ENCODE results near the gene TTC28.

TTC28 gene

DNA sequence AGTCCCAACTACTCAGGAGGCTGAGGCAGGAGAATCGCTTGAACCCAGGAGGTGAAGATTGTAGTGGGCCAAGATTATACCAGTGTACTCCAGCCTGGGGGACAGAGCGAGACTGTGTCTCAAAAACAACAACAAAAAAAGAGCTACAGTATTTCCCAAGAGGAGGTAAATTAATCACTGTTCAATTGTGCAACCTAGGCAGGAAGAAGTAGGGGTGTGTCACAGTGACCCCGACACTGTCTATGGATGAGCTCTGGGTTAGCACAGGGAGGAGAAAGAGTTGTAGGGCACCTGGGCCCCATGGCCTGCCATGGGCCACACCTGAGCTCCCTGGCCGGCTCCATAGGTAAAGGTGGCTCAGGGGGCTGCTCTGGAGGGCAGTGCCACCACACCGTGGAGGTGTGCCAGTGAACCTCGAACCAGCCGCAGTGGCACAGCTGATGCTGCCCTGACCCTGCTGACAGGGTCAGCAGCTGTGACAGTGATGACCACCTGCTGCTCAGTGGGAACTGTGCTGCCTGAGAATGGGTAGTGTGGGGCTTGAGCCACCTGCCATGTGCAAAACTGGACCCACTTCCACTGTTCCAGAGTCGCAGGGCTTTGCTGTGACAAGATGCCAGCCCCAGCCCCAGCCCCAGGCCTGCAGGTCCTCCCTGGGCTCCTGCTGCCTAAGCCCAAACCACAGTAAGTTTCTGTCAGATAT is 676.6 kb downstream of the TTC28 start:
- H2AFZ ChIP-seq (ENCODE audit: low read length, unreplicated experiment), result no peak overlapping the region
- no peaks in the 10 kb centered on the region for H3K27me3 ChIP-seq (ENCODE audit: insufficient read depth, low read length)
- no peak overlapping the region for H3K4me3 ChIP-seq (ENCODE audit: low read depth, low read length)
- H3K4me1 ChIP-seq (ENCODE audit: control insufficient read depth, insufficient read depth, low read length, unreplicated experiment), result peaks cover 7% of the 10 kb centered on the region
- no peaks in the 10 kb centered on the region for H3K79me2 ChIP-seq (ENCODE audit: control insufficient read depth, insufficient read depth, low read length, unreplicated experiment)
- H3K27ac ChIP-seq (ENCODE audit: low read depth, low read length), result no peak overlapping the region
- no peaks in the 10 kb centered on the region for H3K36me3 ChIP-seq (ENCODE audit: insufficient read depth, low read length)

DNA sequence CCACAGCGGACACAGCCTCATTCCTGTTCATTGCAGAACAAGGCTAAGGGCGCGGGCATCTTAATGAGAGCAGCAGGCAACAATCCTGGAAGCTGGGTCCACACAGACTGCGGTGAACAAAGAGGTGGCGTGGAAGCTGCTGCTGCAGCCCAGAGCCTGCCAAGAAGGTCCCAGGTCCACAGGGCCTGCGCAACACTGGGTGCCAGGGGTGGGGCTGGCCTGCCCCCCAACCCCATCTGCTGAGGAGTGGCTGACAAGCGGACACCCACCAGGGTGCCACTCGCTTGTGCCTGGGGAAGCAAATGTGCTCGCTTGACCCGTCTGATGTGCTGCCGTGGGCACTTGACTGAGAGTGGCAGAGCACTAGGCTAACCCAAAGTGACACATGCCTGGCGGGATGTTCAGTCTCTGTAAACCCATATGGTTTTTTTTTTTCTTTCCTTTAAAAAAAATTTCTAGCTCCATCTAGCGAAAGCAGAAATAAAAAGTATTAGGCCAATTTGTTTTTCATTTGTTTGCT is 677.4 kb downstream of the TTC28 start:
- Histone ChIP-seq H3K4me3 (ENCODE audit: low read depth, low read length) (no peak overlapping the region), H2AFZ (ENCODE audit: low read length, unreplicated experiment) (no peak overlapping the region), H3K79me2 (ENCODE audit: control insufficient read depth, insufficient read depth, low read length, unreplicated experiment) (no peaks in the 10 kb centered on the region), H3K4me1 (ENCODE audit: control insufficient read depth, insufficient read depth, low read length, unreplicated experiment) (peaks cover 7% of the 10 kb centered on the region), H3K27ac (ENCODE audit: low read depth, low read length) (no peak overlapping the region), H3K27me3 (ENCODE audit: insufficient read depth, low read length) (no peaks in the 10 kb centered on the region), H3K36me3 (ENCODE audit: insufficient read depth, low read length) (no peaks in the 10 kb centered on the region)

DNA sequence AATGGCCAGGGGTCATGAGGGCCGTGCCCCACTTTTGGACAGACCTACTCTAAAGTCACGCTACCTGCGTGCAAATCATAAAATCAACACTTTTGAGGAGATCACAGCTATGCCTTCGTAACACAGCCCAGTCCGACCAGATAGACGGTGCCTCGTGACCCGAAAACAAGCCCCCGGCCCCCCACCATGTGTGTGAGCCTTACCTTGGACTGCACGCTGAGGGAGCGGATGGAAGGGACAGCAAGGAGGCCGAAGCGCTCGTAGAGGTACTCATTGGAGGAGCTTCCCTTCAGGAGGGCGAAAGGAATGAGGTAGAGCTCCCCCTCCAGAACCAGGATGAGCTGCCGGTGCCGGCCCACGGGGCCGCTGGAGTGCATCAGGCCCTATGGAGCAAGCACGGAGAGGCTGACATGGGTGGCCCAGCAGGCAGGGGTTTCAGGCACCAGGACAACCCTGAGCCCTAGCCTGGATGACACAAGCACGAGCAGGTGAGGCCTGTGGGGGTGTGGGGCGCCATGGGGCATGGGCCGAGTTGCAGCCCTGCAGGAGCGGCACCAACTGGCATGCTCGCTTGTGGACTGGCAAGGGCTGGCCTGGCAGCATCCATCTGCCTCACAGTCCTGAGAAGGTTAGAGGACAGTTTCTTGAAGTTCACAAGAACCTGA is 678.3 kb downstream of the TTC28 start:
- no peaks in the 10 kb centered on the region for H3K79me2 ChIP-seq (ENCODE audit: control insufficient read depth, insufficient read depth, low read length, unreplicated experiment)
- H3K4me3 ChIP-seq (ENCODE audit: low read depth, low read length), result no peak overlapping the region
- H2AFZ ChIP-seq (ENCODE audit: low read length, unreplicated experiment), result no peak overlapping the region
- no peak overlapping the region for H3K27ac ChIP-seq (ENCODE audit: low read depth, low read length)
- H3K27me3 ChIP-seq (ENCODE audit: insufficient read depth, low read length), result no peaks in the 10 kb centered on the region
- H3K4me1 ChIP-seq (ENCODE audit: control insufficient read depth, insufficient read depth, low read length, unreplicated experiment), result peaks cover 7% of the 10 kb centered on the region
- H3K36me3 ChIP-seq (ENCODE audit: insufficient read depth, low read length), result no peaks in the 10 kb centered on the region

DNA sequence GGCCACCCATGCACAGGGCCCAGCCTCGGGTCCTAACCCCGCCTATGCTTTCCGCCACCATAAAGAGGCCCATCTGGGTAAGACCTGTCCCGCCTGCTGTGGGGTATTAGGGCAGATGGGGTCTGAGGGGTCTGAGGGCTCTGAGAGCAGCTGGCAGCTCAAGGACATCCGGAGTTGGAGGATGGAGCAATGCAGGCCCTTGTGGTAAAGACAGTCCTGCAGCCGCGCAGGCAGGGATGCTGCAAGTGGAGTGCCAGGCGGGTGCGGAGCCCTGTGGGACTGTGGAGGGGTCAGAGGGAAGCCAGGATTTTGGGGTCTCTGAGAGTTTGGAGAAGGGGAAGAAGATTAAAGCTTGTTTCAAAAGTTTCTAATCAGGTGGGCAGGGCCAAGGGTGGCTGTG is 679.3 kb downstream of the TTC28 start:
- peaks cover 7% of the 10 kb centered on the region for H3K4me1 ChIP-seq (ENCODE audit: control insufficient read depth, insufficient read depth, low read length, unreplicated experiment)
- H3K36me3 ChIP-seq (ENCODE audit: insufficient read depth, low read length), result no peaks in the 10 kb centered on the region
- no peak overlapping the region for H2AFZ ChIP-seq (ENCODE audit: low read length, unreplicated experiment)
- no peaks in the 10 kb centered on the region for H3K79me2 ChIP-seq (ENCODE audit: control insufficient read depth, insufficient read depth, low read length, unreplicated experiment)
- no peaks in the 10 kb centered on the region for H3K27me3 ChIP-seq (ENCODE audit: insufficient read depth, low read length)
- no peak overlapping the region for H3K4me3 ChIP-seq (ENCODE audit: low read depth, low read length)
- H3K27ac ChIP-seq (ENCODE audit: low read depth, low read length), result no peak overlapping the region

DNA sequence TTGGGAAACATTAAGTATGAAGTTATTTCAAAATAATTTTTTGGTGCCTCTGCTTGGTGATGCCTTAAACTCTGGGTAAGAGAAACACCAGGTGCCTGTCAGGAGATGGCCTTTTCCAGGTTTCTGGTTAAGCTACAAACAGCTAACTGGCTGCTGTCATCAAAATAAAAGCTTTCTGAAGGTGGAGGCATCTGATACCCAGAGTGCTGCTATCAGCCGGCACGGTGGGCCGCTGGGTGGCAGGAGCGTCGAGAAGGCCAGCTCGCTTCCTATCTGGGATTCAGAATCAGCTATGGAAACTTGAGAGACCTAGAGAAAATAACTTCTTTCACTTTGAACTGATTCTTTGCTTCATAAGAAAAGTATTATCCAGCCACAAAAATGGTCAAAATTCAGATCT is 679.8 kb downstream of the TTC28 start:
- H3K36me3 ChIP-seq (ENCODE audit: insufficient read depth, low read length), result no peaks in the 10 kb centered on the region
- no peak overlapping the region for H3K27ac ChIP-seq (ENCODE audit: low read depth, low read length)
- H3K4me1 ChIP-seq (ENCODE audit: control insufficient read depth, insufficient read depth, low read length, unreplicated experiment), result peaks cover 7% of the 10 kb centered on the region
- no peak overlapping the region for H3K4me3 ChIP-seq (ENCODE audit: low read depth, low read length)
- H3K79me2 ChIP-seq (ENCODE audit: control insufficient read depth, insufficient read depth, low read length, unreplicated experiment), result no peaks in the 10 kb centered on the region
- H2AFZ ChIP-seq (ENCODE audit: low read length, unreplicated experiment), result no peak overlapping the region
- H3K27me3 ChIP-seq (ENCODE audit: insufficient read depth, low read length), result no peaks in the 10 kb centered on the region

DNA sequence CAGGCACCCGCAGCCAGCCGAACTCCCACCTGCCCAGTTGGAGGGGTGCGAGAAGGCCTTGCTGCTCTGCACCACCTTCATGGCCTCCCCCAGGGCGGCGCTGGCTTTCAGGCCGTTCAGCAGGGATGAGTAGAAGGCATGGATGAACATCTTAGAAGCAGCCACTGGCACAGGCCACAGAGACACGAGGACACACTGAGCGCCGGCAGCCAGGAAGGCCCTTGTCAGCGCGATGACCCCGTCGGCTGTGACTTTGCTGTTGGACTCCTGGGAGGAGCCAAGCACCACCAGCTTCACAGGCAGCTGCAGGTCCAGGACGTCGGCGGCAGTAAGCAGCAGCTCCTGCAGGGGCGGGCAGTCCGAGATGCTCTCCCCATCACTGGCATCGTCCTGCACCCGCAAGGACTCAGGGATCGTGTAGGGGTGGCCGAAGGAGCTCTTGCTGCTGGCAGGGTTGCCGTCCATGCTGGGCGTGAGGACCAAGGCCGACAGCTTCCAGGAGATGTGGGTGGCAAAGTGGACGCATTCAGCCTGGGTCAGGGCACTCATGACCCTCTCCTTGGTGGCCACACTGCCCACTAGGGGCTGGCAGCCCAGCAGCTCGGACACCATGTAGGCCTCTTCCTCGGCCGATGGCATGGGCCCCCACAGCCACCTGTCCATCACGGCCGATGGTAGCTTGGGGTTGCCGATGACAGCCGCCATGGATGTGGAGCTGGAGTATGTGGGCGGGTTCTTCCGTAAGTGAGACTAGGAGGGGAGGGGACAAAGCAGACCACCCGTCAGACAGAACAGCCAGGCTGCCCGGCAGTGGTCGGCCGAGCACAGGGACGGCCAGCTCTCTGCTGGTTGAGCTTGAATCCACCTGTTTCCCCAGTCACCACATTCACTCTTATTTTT is 680.9 kb downstream of the TTC28 start:
- Histone ChIP-seq H3K36me3 (ENCODE audit: insufficient read depth, low read length) (no peaks in the 10 kb centered on the region), H3K27ac (ENCODE audit: low read depth, low read length) (no peak overlapping the region), H2AFZ (ENCODE audit: low read length, unreplicated experiment) (no peak overlapping the region), H3K79me2 (ENCODE audit: control insufficient read depth, insufficient read depth, low read length, unreplicated experiment) (no peaks in the 10 kb centered on the region), H3K27me3 (ENCODE audit: insufficient read depth, low read length) (no peaks in the 10 kb centered on the region), H3K4me1 (ENCODE audit: control insufficient read depth, insufficient read depth, low read length, unreplicated experiment) (peaks cover 7% of the 10 kb centered on the region), H3K4me3 (ENCODE audit: low read depth, low read length) (no peak overlapping the region)

DNA sequence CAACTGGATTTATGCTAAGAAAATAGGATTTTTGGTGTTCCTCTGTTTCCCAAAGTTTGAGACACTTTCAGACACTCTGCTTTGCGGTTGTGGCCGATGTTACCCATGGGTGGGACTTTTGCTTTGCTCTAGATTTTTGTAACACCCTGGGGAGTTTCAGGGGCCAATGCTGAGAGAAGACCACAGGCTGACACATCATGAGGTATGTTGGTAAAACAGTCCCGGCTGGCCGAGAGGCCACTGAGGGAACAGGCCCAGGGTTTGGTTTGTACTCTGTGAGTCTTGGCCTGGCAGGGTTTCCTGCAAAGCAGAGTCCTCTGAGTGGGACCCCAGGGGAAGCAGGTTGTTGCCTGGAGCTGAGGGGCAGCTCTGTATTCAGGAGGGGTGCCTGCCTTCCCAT is 682.1 kb downstream of the TTC28 start:
- Histone ChIP-seq H3K27me3 (ENCODE audit: insufficient read depth, low read length) (no peaks in the 10 kb centered on the region), H3K4me3 (ENCODE audit: low read depth, low read length) (no peak overlapping the region), H3K79me2 (ENCODE audit: control insufficient read depth, insufficient read depth, low read length, unreplicated experiment) (no peaks in the 10 kb centered on the region), H3K27ac (ENCODE audit: low read depth, low read length) (no peak overlapping the region), H2AFZ (ENCODE audit: low read length, unreplicated experiment) (no peak overlapping the region), H3K4me1 (ENCODE audit: control insufficient read depth, insufficient read depth, low read length, unreplicated experiment) (no peaks in the 10 kb centered on the region), H3K36me3 (ENCODE audit: insufficient read depth, low read length) (no peaks in the 10 kb centered on the region)

DNA sequence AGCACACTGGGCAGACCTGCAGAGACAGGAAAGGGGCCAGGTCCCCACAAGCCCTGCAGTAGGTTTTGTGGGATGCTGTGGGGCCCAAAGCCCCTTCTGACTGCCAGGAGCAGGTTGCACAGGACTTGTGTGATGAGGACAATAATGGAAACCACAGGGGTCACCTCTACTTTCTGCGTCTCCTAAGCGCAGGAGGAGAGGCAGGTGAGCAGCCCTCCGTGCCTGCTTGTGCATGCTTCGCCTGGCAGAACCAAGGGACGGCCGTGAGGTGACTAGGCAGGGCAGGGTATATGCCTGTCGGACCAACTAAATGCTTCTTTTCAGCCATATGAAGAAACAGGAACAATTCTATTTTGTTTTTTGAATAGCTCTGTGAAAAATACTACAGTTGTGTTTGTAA is 682.7 kb downstream of the TTC28 start:
- H3K27me3 ChIP-seq (ENCODE audit: insufficient read depth, low read length), result no peaks in the 10 kb centered on the region
- H3K79me2 ChIP-seq (ENCODE audit: control insufficient read depth, insufficient read depth, low read length, unreplicated experiment), result no peaks in the 10 kb centered on the region
- H3K36me3 ChIP-seq (ENCODE audit: insufficient read depth, low read length), result no peaks in the 10 kb centered on the region
- H3K4me1 ChIP-seq (ENCODE audit: control insufficient read depth, insufficient read depth, low read length, unreplicated experiment), result no peaks in the 10 kb centered on the region
- H3K27ac ChIP-seq (ENCODE audit: low read depth, low read length), result no peak overlapping the region
- no peak overlapping the region for H3K4me3 ChIP-seq (ENCODE audit: low read depth, low read length)
- no peak overlapping the region for H2AFZ ChIP-seq (ENCODE audit: low read length, unreplicated experiment)

DNA sequence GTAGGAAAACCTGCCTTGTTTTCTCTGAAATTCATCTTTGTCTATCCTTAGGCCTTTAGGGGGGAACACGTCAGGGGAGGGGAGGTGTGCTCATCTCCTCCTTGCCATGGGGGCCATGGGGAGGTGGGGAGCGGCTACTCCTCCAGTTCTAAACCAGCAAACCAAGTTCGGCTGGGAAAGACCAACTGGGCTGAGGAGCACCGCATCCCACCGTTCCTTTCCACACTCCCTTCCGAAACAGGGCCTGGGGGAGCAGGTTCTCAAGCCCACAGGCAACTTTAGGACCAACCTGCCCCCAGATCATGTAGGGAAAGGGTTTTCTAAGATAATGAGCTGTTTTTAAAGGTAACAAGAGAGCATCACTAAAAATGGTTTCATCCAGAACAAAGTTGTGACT is 683.1 kb downstream of the TTC28 start:
- Histone ChIP-seq H3K27me3 (ENCODE audit: insufficient read depth, low read length) (no peaks in the 10 kb centered on the region), H3K4me1 (ENCODE audit: control insufficient read depth, insufficient read depth, low read length, unreplicated experiment) (no peaks in the 10 kb centered on the region), H3K79me2 (ENCODE audit: control insufficient read depth, insufficient read depth, low read length, unreplicated experiment) (no peaks in the 10 kb centered on the region), H3K4me3 (ENCODE audit: low read depth, low read length) (no peak overlapping the region), H2AFZ (ENCODE audit: low read length, unreplicated experiment) (no peak overlapping the region), H3K36me3 (ENCODE audit: insufficient read depth, low read length) (no peaks in the 10 kb centered on the region), H3K27ac (ENCODE audit: low read depth, low read length) (no peak overlapping the region)

DNA sequence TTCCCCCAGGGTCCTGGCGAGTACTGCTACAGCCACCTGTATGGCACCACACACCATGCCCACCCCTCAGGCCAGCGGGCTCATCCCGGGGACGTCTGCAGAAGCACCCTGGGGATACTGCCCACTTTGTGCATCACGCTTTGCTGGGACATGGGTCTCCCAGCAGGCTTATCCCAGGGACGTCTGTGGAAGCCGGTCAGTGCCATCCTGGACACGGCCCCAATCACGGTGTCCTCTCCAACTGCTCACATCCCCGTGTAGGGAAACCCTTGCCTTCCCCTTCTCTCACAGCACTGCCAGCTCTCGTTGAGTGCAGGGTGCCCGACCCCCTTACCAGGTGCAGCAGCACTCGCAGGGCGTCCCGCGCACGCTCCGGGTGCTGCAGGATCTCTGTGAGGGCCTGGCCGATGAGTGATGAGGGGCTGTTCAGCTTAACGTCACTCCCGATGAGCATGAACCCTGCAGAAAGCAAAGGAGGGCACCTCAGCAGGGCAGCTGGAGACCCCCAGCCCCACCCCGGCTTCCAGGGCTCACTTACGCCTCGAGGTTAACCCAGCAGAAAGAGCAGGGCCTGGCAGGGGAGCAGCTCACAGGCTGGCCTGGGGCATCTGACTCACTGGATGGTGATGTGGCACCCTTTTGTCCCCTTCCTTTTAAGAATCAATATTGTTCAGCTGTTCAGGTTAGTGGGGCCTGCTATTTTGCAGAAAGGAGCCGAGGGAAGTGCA is 683.7 kb downstream of the TTC28 start:
- H3K79me2 ChIP-seq (ENCODE audit: control insufficient read depth, insufficient read depth, low read length, unreplicated experiment), result no peaks in the 10 kb centered on the region
- H2AFZ ChIP-seq (ENCODE audit: low read length, unreplicated experiment), result no peak overlapping the region
- no peaks in the 10 kb centered on the region for H3K27me3 ChIP-seq (ENCODE audit: insufficient read depth, low read length)
- no peak overlapping the region for H3K27ac ChIP-seq (ENCODE audit: low read depth, low read length)
- no peaks in the 10 kb centered on the region for H3K36me3 ChIP-seq (ENCODE audit: insufficient read depth, low read length)
- H3K4me3 ChIP-seq (ENCODE audit: low read depth, low read length), result no peak overlapping the region
- H3K4me1 ChIP-seq (ENCODE audit: control insufficient read depth, insufficient read depth, low read length, unreplicated experiment), result no peaks in the 10 kb centered on the region
